Liver (tissue), 3 donors: Measurements from ENCODE around the gene BCR.

Experiments
- CTCF ChIP-seq: fragments of 150-350 bp; IDR thresholded peaks from 2 replicates; pipeline ENCODE4 v1.5.1; 2017; ENCODE audit warnings: improper control_type of control experiment, low read depth, low read length; ENCODE audit not compliant: missing input control
- HNF4G ChIP-seq: IDR thresholded peaks from 2 replicates; pipeline ENCODE4 v1.6.1; 2016; ENCODE audit warnings: antibody characterized with exemption
- MAX ChIP-seq: IDR thresholded peaks from 2 replicates; pipeline ENCODE4 v1.6.1; 2016; ENCODE audit warnings: antibody characterized with exemption
- REST ChIP-seq: IDR thresholded peaks from 2 replicates; pipeline ENCODE4 v1.6.1; 2016; ENCODE audit warnings: antibody characterized with exemption, mild to moderate bottlenecking
- SP1 ChIP-seq: IDR thresholded peaks from 2 replicates; pipeline ENCODE4 v1.6.1; 2018; ENCODE audit warnings: antibody characterized with exemption, mild to moderate bottlenecking
- TAF1 ChIP-seq: conservative IDR thresholded peaks from 2 replicates; pipeline ENCODE4 v1.6.1; 2016; ENCODE audit warnings: antibody characterized with exemption, mild to moderate bottlenecking
- YY1 ChIP-seq: IDR thresholded peaks from 2 replicates; pipeline ENCODE4 v1.6.1; 2016; ENCODE audit warnings: antibody characterized with exemption, mild to moderate bottlenecking
- donor health status: healthy.
- donor health status: healthy.

- TF ChIP-seq SP1 (no peak), MAX (no peak), TAF1 (no peak), CTCF (no peak), HNF4G (no peak), YY1 (no peak), REST (no peak)
Measured at GRCh38 chr22:23193196-23193827, 13.0 kb downstream of the BCR start.
